Gastroesophageal sphincter (tissue), 4 donors: Measurements from ENCODE around the gene TMEM87A. TPM values are rescaled to one million over a fixed set of nuclear protein-coding genes. Genes with fewer than 3 reads are reported as not detected.
A peak's percentile ranks its signal among the peaks of the same experiment; 100 is the strongest.

Experiments used
- ATAC-seq: fragments of 150-250 bp; one replicate; pipeline ENCODE4 v1.9.1; 2016; ENCODE audit warnings: mild to moderate bottlenecking, moderate library complexity
- H3K27ac ChIP-seq, 4 donors: fragments of 200-600 bp; sonication (generic) in 3 of 4; 1 replicate in 3 of 4; 2 replicates in 1 of 4; pipeline ENCODE4 v1.5.1; 2016 to 2019
- H3K27me3 ChIP-seq: fragments of 200-600 bp; sonication (generic); one replicate; pipeline ENCODE4 v1.5.1; 2019
- H3K36me3 ChIP-seq, 2 donors: fragments of 200-600 bp; sonication (generic); one replicate each; pipeline ENCODE4 v1.5.1; 2019; ENCODE audit warnings: control low read depth in 1 of 2
- H3K4me1 ChIP-seq, 3 donors: fragments of 200-600 bp; sonication (generic); 1 replicate in 2 of 3; 2 replicates in 1 of 3; pipeline ENCODE4 v1.5.1; 2016 to 2019; ENCODE audit warnings: control low read depth in 2 of 3
- H3K4me3 ChIP-seq, 2 donors: fragments of 200-600 bp; sonication (generic); one replicate each; pipeline ENCODE4 v1.5.1; 2019; ENCODE audit warnings: mild to moderate bottlenecking in 1 of 2, moderate library complexity in 1 of 2
- H3K9me3 ChIP-seq, 3 donors: fragments of 200-600 bp; sonication (generic); one replicate each; pipeline ENCODE4 v1.5.1; 2017 to 2019; ENCODE audit warnings: control low read depth in 2 of 3
- EP300 ChIP-seq: sonication (generic); formaldehyde crosslinking; IDR thresholded peaks from one replicate; pipeline ENCODE4 v1.6.1; 2017; ENCODE audit warnings: antibody characterized with exemption, mild to moderate bottlenecking
- POLR2A ChIP-seq, 2 donors: fragments of 450-650 bp; IDR thresholded peaks; one replicate each; pipeline ENCODE4 v1.6.1; 2017; ENCODE audit warnings: antibody characterized with exemption in 2 of 2, mild to moderate bottlenecking in 2 of 2, moderate library complexity in 1 of 2
- POLR2AphosphoS5 ChIP-seq: sonication (generic); formaldehyde crosslinking; IDR thresholded peaks from one replicate; pipeline ENCODE4 v1.6.1; 2017; ENCODE audit warnings: antibody characterized with exemption
- WGBS, 2 donors: methylation state at CpG; one replicate each; pipeline ENCODE4 v1.1.5; 2018; ENCODE audit warnings: low coverage in 1 of 2; 5-methylcytosine and 5-hydroxymethylcytosine counted together
- total RNA-seq, 4 donors: library from RNA; depleted of rRNA; stranded (reverse); fragments of >200 nt; gene quantifications; one replicate each; pipeline ENCODE4 v1.1.0, GENCODE V29; 2016
- TF ChIP-seq, protein P1 (sequence below), 4 experiments: fragments of 200-600 bp in 2 of 4; fragments of 450-650 bp in 2 of 4; sonication (generic) in 1 of 4; IDR thresholded peaks; one replicate each; pipeline ENCODE4 v1.5.1; 2017 to 2019; ENCODE audit warnings: antibody characterized with exemption in 4 of 4, mild to moderate bottlenecking in 2 of 4, moderate library complexity in 2 of 4

Gene TMEM87A
- total RNA-seq, 4 donors from 2014 or later, result 49.7 to 70.0 (median 65.9) TPM

DNA sequence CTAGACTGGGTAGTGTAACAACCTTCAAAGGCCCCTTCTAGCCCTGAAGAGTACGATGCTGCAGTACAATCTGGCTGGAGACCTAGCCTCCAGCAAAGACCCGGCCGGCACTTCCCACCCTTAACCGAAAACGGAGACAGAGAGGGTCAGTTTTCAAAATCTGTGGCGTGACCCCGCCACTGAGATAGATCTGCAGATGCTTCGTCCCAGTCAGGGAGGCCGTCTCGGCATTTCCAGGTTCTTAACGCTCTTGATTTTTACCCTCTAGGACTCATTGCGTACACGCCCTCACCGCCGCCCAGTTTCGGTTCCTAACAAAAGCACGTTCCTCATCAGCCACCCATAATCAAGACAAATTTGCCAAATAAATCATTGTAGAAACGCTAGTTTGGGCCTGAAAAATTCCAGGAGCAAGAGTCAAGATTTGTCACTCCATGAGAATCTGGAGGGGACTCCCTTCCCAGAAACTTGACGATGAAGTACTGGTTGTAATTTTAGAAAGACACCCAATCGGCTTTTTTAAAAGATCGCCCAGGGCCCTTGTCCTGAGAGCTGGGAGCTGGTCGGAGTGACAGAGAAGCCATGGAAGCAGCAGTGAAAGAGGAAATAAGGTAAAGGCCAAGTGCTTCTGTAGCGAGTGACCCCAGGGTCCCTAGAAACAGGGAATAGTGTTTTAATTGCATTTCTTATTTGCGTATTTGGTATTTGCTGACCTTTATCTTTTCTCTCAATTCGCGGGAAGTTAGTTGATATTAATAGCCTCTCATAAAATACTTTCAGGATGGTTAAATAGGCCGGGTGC lies 868 bp upstream of the TMEM87A start:
- TF ChIP-seq POLR2AphosphoS5 (peak; percentile 66), EP300 (no peak), POLR2A (IDR thresholded peaks at IDR 0.05) (no peak)
- TF ChIP-seq, protein P1, sequence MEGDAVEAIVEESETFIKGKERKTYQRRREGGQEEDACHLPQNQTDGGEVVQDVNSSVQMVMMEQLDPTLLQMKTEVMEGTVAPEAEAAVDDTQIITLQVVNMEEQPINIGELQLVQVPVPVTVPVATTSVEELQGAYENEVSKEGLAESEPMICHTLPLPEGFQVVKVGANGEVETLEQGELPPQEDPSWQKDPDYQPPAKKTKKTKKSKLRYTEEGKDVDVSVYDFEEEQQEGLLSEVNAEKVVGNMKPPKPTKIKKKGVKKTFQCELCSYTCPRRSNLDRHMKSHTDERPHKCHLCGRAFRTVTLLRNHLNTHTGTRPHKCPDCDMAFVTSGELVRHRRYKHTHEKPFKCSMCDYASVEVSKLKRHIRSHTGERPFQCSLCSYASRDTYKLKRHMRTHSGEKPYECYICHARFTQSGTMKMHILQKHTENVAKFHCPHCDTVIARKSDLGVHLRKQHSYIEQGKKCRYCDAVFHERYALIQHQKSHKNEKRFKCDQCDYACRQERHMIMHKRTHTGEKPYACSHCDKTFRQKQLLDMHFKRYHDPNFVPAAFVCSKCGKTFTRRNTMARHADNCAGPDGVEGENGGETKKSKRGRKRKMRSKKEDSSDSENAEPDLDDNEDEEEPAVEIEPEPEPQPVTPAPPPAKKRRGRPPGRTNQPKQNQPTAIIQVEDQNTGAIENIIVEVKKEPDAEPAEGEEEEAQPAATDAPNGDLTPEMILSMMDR (IDR thresholded peaks at IDR 0.05), result no peak
- WGBS, 2 donors, result 3 to 10% methylated on average over 16 to 21 of the region's 27 CpGs
- Histone ChIP-seq H3K27me3 (no peaks in the 10 kb centered on the region), H3K27ac (peak overlapping the region; percentile 95 to 99 (median 98)), H3K9me3 (no peaks in the 10 kb centered on the region), H3K4me3 (peak overlapping the region; percentile 70 to 77), H3K4me1 (peaks cover 17 to 53% (median 23%) of the 10 kb centered on the region in 3 donors), H3K36me3 (peaks cover 0 to 10% of the 10 kb centered on the region in 2 donors)
- ATAC-seq, result peak; percentile 10

DNA sequence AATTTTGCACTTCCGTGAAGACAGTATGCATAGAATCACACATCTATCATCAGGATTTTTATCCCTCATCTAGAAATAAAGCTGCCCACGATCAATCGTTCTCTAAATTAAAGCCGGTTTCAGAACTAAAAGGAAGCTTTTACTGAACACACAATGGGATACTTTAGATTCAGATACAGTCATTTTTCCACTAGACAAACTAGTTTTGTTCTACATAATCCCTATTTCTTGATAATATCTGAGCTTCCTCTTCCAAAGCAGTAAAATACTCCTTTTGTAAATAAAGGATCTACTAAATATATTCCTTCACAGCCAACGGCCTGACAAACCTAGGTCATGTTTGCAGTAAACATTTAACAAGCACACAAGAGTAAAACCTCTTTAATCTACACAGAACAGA lies 2.2 kb downstream of the TMEM87A start:
- ATAC-seq, result no peak
- H3K27ac ChIP-seq, result peak overlapping the region in 2 of 4 donors; percentile 59 to 95
- peaks cover 17 to 61% (median 23%) of the 10 kb centered on the region in 3 donors for H3K4me1 ChIP-seq
- peak overlapping the region in 1 of 2 donors; percentile 7 for H3K4me3 ChIP-seq
- WGBS, 2 donors, result 38 to 42% methylated on average over 5 of the region's 5 CpGs
- H3K9me3 ChIP-seq, result no peaks in the 10 kb centered on the region
- H3K27me3 ChIP-seq, result no peaks in the 10 kb centered on the region
- no peak for TF ChIP-seq POLR2AphosphoS5
- TF ChIP-seq, protein P1 (IDR thresholded peaks at IDR 0.05), result no peak
- no peak for TF ChIP-seq EP300
- no peak for TF ChIP-seq POLR2A (IDR thresholded peaks at IDR 0.05)
- H3K36me3 ChIP-seq, result peaks cover 0 to 24% of the 10 kb centered on the region in 2 donors

DNA sequence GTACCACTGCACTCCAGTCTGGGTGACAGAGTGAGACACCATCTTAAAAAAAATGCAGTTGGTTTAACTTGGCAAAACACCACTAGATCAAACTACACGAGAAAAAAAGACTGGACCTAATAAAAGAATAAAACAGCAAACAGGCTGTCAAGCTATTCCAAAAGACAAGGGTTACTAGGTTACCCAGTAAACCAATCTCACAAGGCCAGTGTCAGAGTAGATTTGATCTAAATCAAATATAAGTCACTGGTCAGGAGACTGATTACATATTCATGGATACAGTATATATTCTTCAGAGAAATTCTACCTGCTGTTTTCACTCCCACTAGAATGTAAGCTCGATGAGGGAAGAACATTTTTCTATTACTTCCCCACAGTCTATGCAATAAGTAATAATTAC lies 2.7 kb downstream of the TMEM87A start:
- TF ChIP-seq EP300, result no peak
- TF ChIP-seq POLR2AphosphoS5, result no peak
- TF ChIP-seq, protein P1 (IDR thresholded peaks at IDR 0.05), result no peak
- TF ChIP-seq POLR2A (IDR thresholded peaks at IDR 0.05), result no peak
- Histone ChIP-seq H3K27ac (peak overlapping the region in 1 of 4 donors; percentile 95), H3K9me3 (no peaks in the 10 kb centered on the region), H3K36me3 (peaks cover 0 to 29% of the 10 kb centered on the region in 2 donors), H3K27me3 (no peaks in the 10 kb centered on the region), H3K4me1 (peaks cover 15 to 57% (median 21%) of the 10 kb centered on the region in 3 donors), H3K4me3 (peak overlapping the region in 1 of 2 donors; percentile 7)
- no peak for ATAC-seq
- WGBS, 2 donors, result 95% methylated on average over 1 of the region's 2 CpGs; no CpG with 5 or more reads in 1 of the 2 donors

DNA sequence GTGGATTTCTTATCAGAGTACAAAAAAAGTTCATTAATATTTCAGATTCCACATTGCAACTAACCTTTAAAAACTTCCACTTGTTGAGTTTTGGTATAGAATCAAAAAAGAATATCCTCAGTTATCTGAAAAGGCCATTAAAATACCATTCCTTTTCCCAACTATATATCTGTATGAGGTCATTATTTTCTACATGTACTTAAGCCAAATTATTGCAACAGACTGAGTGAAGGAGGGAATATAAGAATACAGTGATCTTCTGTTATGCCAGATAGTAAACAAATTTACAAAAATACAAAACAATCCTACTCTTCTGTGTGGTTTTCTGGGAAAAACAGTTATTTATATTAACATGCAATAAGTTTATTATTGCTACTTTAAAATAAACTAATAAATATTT lies 5.9 kb downstream of the TMEM87A start:
- Histone ChIP-seq H3K9me3 (no peaks in the 10 kb centered on the region), H3K36me3 (peaks cover 6 to 61% of the 10 kb centered on the region in 2 donors), H3K4me1 (peaks cover 8 to 41% (median 13%) of the 10 kb centered on the region in 3 donors), H3K27ac (no peak overlapping the region), H3K27me3 (no peaks in the 10 kb centered on the region), H3K4me3 (no peak overlapping the region)
- no peak for ATAC-seq
- TF ChIP-seq POLR2A (IDR thresholded peaks at IDR 0.05) (no peak), EP300 (no peak), POLR2AphosphoS5 (no peak)
- TF ChIP-seq, protein P1 (IDR thresholded peaks at IDR 0.05), result no peak

DNA sequence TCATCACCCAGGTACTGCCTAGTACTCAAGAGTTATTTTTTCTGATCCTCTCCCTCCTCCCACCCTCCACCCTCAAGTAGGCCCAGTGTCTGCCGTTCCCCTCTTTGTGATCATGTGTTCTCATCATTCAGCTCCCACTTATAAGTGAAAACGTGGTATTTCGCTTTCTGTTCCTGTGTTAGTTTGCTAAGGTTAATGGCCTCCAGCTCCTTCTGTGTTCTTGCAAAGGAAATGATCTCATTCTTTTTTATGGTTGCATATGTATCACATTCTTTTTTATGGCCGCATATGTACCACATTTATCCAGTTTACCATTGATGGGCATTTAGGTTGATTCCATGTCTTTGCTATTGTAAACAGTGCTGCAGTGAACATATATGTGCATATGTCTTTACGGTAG lies 8.4 kb downstream of the TMEM87A start:
- WGBS, 2 donors, result 82 to 86% methylated on average over 4 to 5 of the region's 5 CpGs
- no peak overlapping the region for H3K27ac ChIP-seq
- H3K4me3 ChIP-seq, result no peak overlapping the region
- H3K4me1 ChIP-seq, result peaks cover 0 to 16% (median 0%) of the 10 kb centered on the region in 3 donors
- no peak for TF ChIP-seq POLR2A (IDR thresholded peaks at IDR 0.05)
- TF ChIP-seq EP300, result no peak
- TF ChIP-seq, protein P1 (IDR thresholded peaks at IDR 0.05), result no peak
- no peak for TF ChIP-seq POLR2AphosphoS5
- H3K27me3 ChIP-seq, result no peaks in the 10 kb centered on the region
- no peak for ATAC-seq
- peaks cover 10 to 86% of the 10 kb centered on the region in 2 donors for H3K36me3 ChIP-seq
- H3K9me3 ChIP-seq, result no peaks in the 10 kb centered on the region
